ENCODE data around the gene CARM1.
A peak's percentile ranks its signal among the peaks of the same experiment; 100 is the strongest.

The CARM1 gene

DNA sequence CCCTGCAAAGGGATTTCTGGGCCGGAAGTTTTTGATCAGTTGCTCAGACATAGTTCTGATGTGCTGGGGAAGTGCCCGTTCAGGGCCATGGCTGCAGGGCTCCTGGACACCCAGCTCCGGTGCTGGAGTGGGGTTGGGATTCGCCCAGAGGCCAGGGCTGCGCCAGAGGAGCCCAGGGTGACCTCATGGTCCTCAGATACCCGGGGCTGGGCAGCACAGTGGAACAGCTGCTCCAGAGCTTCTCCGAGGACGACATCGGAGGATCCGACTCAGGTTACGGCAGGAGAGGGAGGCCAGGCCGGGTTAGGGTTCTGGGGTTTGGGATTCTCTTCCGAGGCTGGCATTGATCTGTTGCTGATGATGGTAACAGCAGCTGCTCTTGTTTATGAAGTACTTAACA is 20.9 kb downstream of the CARM1 start:
- Histone ChIP-seq H3K27ac (peak overlapping the region; percentile 95), H3K9me3 (ENCODE audit: severe bottlenecking) (no peaks in the 10 kb centered on the region), H3K4me3 (ENCODE audit: low read depth, low read length) (peak overlapping the region; percentile 3; the same call in 1 of the 2 replicates), H3K36me3 (peaks cover 16% of the 10 kb centered on the region), H3K27me3 (ENCODE audit: insufficient read depth, low read depth, severe bottlenecking) (no peaks in the 10 kb centered on the region)
- DNase-seq, result peak; percentile 91
- TF ChIP-seq, protein P1, sequence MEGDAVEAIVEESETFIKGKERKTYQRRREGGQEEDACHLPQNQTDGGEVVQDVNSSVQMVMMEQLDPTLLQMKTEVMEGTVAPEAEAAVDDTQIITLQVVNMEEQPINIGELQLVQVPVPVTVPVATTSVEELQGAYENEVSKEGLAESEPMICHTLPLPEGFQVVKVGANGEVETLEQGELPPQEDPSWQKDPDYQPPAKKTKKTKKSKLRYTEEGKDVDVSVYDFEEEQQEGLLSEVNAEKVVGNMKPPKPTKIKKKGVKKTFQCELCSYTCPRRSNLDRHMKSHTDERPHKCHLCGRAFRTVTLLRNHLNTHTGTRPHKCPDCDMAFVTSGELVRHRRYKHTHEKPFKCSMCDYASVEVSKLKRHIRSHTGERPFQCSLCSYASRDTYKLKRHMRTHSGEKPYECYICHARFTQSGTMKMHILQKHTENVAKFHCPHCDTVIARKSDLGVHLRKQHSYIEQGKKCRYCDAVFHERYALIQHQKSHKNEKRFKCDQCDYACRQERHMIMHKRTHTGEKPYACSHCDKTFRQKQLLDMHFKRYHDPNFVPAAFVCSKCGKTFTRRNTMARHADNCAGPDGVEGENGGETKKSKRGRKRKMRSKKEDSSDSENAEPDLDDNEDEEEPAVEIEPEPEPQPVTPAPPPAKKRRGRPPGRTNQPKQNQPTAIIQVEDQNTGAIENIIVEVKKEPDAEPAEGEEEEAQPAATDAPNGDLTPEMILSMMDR (IDR thresholded peaks at IDR 0.05; ENCODE audit: low read depth, low read length), result no peak

GRCh38 chr19:10894911-10895213 is 23.5 kb downstream of the CARM1 start:
- TF ChIP-seq, protein P1 (IDR thresholded peaks at IDR 0.05; ENCODE audit: low read depth, low read length), result no peak

DNA sequence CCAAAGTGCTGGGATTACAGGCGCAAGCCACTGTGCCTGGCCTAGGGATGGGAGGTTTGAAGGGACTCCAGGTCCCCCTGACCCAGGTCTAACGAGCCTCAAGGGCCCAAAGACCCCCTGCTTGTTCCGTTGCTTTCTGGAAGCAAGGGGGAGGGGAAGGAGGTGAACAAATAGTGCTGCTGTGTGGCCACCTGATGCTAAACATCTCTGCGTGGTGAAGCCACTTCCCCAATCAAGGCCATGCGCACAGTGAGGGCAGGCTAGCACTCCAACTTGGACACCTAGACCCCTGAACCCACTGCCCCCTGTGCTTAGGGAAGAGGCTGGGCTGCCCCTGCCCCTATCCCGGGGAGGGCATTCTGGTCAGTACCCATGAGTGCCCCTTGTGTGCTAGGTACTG is 24.0 kb downstream of the CARM1 start:
- peaks cover 15% of the 10 kb centered on the region for H3K36me3 ChIP-seq
- DNase-seq, result no peak
- no peaks in the 10 kb centered on the region for H3K9me3 ChIP-seq (ENCODE audit: severe bottlenecking)
- H3K27ac ChIP-seq, result no peak overlapping the region; the same call in 1 of the 2 replicates
- TF ChIP-seq, protein P1 (IDR thresholded peaks at IDR 0.05; ENCODE audit: low read depth, low read length), result no peak
- H3K27me3 ChIP-seq (ENCODE audit: insufficient read depth, low read depth, severe bottlenecking), result no peaks in the 10 kb centered on the region
- H3K4me3 ChIP-seq (ENCODE audit: low read depth, low read length), result no peak overlapping the region

More at GRCh38 chr19:10894911-10895213, 23.5 kb downstream of the CARM1 start:
- no peaks in the 10 kb centered on the region for H3K9me3 ChIP-seq (ENCODE audit: severe bottlenecking)
- DNase-seq, result no peak
- no peaks in the 10 kb centered on the region for H3K27me3 ChIP-seq (ENCODE audit: insufficient read depth, low read depth, severe bottlenecking)
- no peak overlapping the region for H3K4me3 ChIP-seq (ENCODE audit: low read depth, low read length)
- peaks cover 13% of the 10 kb centered on the region for H3K36me3 ChIP-seq
- H3K27ac ChIP-seq, result peak overlapping the region; percentile 95

DNA sequence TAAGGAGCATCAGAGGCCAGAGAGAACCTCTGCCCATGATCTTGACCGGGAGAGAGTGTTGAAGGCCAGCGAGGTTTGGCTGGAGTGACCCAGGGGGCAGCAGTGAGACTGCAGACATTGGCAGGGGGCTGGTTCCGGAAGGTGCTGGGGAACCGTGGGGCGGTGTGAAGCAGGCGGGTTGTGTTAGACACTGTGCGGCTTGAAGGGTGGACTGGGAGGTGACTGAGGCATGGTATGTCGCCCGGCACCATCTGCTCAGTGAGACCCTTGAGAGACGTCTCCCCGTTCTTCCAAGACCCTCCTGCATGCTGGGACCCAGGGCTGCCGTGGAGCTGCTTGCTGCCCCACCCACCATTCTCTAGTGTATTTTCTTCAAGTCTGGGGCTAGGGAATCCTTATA is 24.6 kb downstream of the CARM1 start:
- H3K27me3 ChIP-seq (ENCODE audit: insufficient read depth, low read depth, severe bottlenecking), result no peaks in the 10 kb centered on the region
- H3K36me3 ChIP-seq, result peaks cover 15% of the 10 kb centered on the region
- no peak overlapping the region for H3K4me3 ChIP-seq (ENCODE audit: low read depth, low read length)
- TF ChIP-seq, protein P1 (IDR thresholded peaks at IDR 0.05; ENCODE audit: low read depth, low read length), result peak; percentile 56
- no peak for DNase-seq
- no peaks in the 10 kb centered on the region for H3K9me3 ChIP-seq (ENCODE audit: severe bottlenecking)
- H3K27ac ChIP-seq, result peak overlapping the region; percentile 12; the same call in 1 of the 2 replicates

DNA sequence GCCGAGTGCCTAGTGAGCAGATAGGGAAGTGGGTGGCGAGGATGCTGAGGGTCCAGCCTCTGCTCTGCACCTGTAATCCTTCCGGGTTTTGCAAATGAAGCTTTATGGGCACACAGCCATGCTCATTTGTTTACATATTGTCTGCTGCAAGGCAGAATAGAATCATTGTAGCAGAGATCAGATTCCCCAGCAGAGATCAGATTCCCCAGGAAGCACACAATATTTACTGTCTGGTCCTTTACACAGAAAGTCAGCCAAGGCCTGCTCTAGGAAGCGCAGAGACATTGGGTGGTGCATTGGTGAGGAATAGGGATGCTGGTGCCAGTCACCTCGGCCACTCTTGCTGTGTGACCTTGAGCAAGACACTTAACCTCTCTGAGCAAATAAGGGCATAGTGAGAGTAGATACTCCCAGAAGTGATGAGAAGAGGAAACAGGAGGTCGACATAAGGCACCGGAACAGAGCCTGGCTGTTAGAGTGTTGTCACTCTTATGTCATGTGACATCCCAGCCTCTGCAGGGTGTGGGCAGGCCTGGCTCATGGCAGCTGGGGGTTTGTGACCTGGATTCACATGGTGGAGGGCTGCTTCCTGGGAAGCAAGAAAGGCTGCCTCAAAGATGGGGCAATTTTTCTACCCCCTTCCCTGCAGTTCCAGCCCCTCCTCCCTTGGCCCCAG is 25.6 kb downstream of the CARM1 start:
- no peak overlapping the region; the same call in 1 of the 2 replicates for H3K27ac ChIP-seq
- TF ChIP-seq, protein P1 (IDR thresholded peaks at IDR 0.05; ENCODE audit: low read depth, low read length), result no peak
- no peaks in the 10 kb centered on the region for H3K27me3 ChIP-seq (ENCODE audit: insufficient read depth, low read depth, severe bottlenecking)
- H3K4me3 ChIP-seq (ENCODE audit: low read depth, low read length), result no peak overlapping the region
- H3K9me3 ChIP-seq (ENCODE audit: severe bottlenecking), result no peaks in the 10 kb centered on the region
- no peak for DNase-seq
- H3K36me3 ChIP-seq, result peaks cover 20% of the 10 kb centered on the region

DNA sequence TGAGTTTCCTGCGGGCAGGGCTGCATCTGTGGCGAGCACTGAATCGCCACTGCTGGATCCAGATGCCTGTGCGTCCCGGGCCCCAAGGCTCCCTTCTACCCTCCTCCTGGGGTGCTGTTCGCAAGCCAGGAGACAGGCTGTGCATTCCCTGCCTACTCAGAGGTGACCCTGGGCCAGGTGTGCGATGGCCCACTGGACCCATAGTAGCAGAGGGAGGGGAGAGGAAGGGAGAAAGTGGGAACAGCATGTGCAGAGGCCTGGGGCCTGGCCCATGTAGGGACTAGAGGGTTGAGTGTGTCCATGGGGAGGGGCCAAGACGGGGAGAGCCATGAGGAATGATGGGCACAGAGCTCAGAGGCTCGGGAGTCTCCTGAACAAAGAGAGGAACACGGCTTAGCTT is 27.3 kb downstream of the CARM1 start:
- Histone ChIP-seq H3K27me3 (ENCODE audit: insufficient read depth, low read depth, severe bottlenecking) (no peaks in the 10 kb centered on the region), H3K9me3 (ENCODE audit: severe bottlenecking) (no peaks in the 10 kb centered on the region), H3K4me3 (ENCODE audit: low read depth, low read length) (no peak overlapping the region), H3K36me3 (peaks cover 20% of the 10 kb centered on the region), H3K27ac (no peak overlapping the region)
- TF ChIP-seq, protein P1 (IDR thresholded peaks at IDR 0.05; ENCODE audit: low read depth, low read length), result no peak
- DNase-seq, result no peak
